Measurements from ENCODE around the gene N4BP2.
"Not testable (repeated sequence)": the region's sequence is repeated elsewhere in the genome, so short reads cannot be mapped to it uniquely, and the experiment has no call there.

Gene N4BP2

GRCh38 chr4:40056716-40057585 is at the start of gene N4BP2:
Gene N4BP2 (plus strand): TSS chr4:40056850. CDS start chr4:40097341, 40,491 bp downstream.
- peak; percentile 95 for DNase-seq

DNA sequence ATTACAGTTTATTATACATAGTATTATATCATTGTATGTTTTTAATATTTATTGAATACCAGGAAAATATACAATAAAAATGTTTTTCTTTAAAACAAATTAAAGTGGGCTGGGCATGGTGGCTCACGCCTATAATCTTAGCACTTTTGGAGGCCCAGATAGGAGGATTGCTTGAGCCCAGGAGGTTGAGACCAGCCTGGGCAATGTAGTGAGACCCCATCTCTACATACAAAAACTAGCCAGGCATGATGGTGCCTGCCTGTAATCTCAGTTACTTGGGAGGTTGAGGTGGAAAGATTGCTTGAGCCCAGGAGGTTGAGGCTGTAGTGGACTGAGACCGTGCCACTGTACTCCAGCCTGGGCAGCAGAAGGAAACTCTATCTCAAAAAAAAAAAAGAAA is 40.6 kb upstream of the N4BP2 start:
- DNase-seq = no peak

- no peak for DNase-seq
Measured at GRCh38 chr4:40020221-40020620, 36.4 kb upstream of the N4BP2 start.

GRCh38 chr4:40021116-40021515 is 35.5 kb upstream of the N4BP2 start:
- not testable (repeated sequence) for DNase-seq

GRCh38 chr4:40024049-40024448 is 32.6 kb upstream of the N4BP2 start:
- DNase-seq = not testable (repeated sequence)

GRCh38 chr4:40032785-40033184 is 23.9 kb upstream of the N4BP2 start:
- DNase-seq = no peak

GRCh38 chr4:40033613-40034012 is 23.0 kb upstream of the N4BP2 start:
- no peak for DNase-seq

DNA sequence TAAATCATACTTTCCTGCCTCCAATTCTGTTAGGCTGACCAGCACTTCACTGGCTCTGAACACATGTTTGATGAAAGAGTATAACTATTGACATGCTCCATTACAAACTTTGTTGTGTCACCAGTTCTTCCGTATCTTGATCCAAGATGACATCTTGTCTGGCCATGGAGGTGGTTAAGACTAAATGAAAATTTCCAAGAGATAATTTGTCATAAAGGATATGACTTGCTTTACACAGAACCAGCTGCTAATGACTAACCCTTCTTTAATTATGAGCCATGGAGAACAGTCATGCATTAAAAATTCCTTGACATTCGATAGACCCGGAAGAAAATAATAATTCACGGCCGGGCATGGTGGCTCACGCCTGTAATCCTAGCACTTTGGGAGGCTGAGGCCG is 17.7 kb upstream of the N4BP2 start:
- DNase-seq = no peak

DNA sequence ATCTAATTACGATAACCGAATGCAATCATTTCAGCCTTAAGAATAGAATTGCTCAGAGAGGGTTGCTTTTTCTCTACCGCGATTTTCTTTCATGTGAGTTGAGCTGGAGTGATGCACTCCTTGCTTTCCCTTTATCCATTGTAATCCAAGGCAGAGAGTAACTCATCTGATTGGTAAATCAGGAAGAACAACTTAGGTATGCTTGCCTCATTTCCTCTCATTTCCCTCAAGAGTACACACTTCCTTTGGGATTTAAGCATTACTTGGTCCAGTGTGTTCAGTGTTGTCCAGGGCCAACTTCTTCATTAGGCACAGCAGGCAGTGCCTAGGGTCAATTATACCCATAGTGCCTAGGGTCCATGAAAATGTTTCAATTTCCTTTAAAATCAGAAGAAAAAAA is 15.7 kb upstream of the N4BP2 start:
- DNase-seq = no peak

GRCh38 chr4:40043786-40044185 is 12.9 kb upstream of the N4BP2 start:
- no peak for DNase-seq

- peak; percentile 47 for DNase-seq
Measured at GRCh38 chr4:40046311-40046980, 10.2 kb upstream of the N4BP2 start.

DNA sequence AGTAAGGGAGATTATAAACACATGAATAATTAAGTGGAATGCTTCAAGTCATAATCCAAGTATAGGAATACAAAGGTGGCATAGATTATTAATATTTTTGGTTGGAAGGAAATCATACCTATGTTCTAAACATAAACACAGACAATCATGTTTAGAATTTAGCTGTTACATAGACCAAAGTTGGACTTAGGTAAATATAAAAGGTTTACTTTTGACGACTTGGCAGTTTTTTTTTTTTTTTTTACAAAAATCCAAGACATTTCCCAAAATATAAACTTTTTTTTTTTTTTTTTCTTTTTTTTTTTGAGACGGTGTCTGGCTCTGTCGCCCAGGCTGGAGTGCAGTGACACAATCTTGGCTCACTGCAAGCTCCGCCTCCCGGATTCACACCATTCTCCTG is 3.5 kb upstream of the N4BP2 start:
- DNase-seq = no peak

GRCh38 chr4:40055511-40055862 is 1.2 kb upstream of the N4BP2 start:
- no peak for DNase-seq

DNA sequence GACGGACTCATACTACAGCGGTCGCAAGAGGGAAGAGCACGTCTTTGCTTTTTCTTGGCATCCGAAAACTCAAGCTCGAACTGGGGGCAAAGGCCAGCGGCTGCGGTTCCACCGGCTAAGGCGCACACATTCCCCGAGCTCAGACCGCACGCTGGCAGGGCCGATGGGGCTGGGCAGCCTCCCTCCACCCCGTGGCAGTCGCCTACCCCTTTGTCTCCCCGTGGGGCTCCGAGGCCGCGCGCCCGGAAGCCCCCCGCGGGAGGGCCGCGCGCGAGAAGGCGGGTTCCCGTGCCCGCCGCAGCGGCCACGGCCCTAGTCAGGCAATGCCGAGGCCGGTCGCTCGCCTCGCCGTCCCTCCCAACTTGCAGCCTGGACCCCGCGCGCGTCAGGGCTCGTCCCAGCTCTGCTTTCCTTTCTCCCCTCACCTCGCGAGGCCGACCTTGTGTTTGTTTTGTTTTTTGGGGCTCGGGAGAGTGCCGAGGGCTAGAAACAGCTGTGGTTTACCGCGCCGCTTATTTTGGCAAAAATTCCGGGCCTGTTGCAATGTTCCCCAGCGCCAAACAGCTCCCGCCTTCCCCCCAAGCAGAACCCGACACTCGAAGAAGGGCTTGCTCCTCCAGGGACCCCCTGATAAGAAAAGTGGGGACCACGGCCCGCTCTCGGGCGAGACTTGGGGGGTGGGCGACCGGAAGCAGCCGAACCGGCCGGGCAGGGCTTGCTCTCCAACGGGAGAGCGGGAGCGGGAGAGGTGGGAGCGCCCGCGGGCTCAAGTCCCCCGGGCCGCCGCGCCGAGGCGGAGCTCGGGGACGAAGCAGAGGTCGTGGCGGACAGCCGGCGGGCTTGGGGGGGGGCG is 561 bp upstream of the N4BP2 start:
- DNase-seq = peak; percentile 92

- DNase-seq = peak; percentile 99
Measured at GRCh38 chr4:40057586-40058091, 989 bp downstream of the N4BP2 start.

GRCh38 chr4:40058121-40058520 is 1.5 kb downstream of the N4BP2 start:
- DNase-seq = no peak

DNA sequence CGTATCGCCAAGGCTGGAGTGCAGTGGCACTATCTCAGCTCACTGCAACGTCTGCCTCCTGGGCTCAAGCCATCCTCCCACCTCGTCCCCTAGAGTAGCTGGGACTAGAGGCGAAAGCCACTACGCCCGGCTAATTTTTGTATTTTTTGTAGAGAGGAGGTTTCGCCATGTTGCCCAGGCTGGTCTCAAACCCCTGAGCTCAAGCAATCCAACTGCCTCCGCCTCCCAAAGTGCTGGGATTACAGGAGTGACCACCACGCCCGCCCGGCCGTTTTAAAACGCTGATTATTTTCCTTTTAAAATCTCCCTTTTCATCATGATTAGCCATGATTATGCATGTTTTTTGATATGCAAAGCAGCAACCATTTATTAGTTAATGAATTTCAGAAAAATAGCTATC is 2.2 kb downstream of the N4BP2 start:
- DNase-seq = no peak

DNA sequence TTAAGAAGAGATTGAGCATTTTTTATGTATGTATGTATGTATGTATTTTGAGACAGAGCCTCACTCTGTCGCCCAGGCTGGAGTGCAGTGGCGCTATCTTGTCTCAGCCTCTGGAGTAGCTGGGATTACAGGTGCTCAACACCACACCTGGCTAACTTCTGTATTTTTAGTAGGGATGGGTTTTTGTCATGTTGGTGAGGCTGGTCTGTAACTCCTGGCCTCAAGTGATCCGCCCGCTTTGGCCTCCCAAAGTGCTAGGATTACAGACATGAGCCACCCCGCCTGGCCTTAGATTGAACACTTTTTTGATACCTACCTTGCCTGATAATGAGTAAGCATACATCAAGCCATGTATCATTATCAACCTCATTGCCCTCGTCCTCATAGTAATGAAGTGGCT is 2.7 kb downstream of the N4BP2 start:
- DNase-seq = no peak

- DNase-seq = peak; percentile 61
Measured at GRCh38 chr4:40065010-40065409, 8.4 kb downstream of the N4BP2 start.

DNA sequence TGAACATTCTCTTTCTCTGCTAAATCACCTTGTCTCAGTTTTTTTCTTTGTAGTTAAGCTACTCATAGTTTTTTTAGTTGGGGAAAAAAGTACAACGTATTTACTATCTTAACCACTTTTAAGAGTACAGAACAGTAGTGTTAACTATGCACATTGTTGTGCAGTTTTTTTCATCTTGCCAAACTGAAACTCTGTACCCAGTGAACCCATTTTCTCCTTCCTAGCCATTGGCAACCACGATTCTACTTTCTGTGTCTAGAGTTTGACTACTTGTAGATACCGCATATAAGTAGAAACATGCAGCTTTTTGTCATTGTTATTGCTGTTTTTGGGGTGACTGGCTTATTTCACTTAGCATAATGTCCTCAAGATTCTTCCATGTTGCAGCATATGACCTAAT is 10.0 kb downstream of the N4BP2 start:
- no peak for DNase-seq

DNA sequence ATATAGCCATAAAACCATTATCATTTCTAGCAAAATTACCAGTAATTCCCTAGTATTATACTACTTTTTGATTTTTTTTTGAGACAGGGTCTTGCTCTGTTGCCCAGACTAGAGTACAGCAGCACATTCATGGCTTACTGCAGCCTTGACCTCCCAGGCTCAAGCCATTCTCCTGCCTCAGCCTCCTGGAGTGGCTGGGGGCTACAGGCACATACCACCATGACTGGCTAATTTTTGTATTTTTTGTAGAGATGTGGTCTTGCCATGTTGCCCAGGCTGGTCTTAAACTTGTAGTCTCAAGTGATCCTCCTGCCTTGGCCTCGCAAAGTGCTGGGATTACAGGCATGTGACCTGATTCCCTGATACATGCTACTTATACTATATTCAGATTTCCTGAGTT is 13.7 kb downstream of the N4BP2 start:
- no peak for DNase-seq

GRCh38 chr4:40086421-40086820 is 29.8 kb downstream of the N4BP2 start:
- DNase-seq = no peak

DNA sequence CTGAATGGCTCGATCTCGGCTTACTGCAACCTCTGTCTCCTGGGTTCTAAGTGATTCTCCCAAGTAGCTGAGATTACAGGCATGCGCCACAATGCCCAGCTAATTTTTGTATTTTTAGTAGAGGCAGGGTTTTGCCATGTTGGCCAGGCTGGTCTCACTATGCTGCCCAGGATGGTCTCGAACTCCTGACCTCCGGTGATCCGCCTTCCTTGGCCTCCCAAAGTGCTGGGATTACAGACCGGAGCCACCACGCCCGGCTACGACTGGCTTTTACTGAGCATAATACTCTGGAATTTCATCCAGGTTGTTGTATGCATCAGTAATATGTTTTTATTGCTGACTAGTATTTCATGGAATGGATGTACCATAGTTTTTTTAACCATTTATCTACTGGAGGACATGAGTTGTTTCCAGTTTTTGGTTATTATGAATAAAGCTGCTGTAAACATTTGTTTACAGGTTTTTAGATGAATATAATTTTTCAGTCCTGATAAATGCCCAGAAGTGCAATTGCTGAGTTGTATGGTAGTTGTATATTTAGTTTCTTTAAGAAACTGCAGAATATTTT is 31.2 kb downstream of the N4BP2 start:
- DNase-seq = no peak
